ENCODE results near the gene PNMA8B.

PNMA8B gene

GRCh38 chr19:46451352-46451751, 44.3 kb downstream of the PNMA8B start:
- DNase-seq, result no peak

GRCh38 chr19:46450737-46451136, 44.9 kb downstream of the PNMA8B start:
- no peak for DNase-seq

GRCh38 chr19:46449228-46449627, 46.4 kb downstream of the PNMA8B start:
- DNase-seq, result no peak

- no peak for DNase-seq
Observed at GRCh38 chr19:46448601-46449000, 47.1 kb downstream of the PNMA8B start.

- DNase-seq, result no peak
Observed at GRCh38 chr19:46447824-46448223, 47.8 kb downstream of the PNMA8B start.

- no peak for DNase-seq
Observed at GRCh38 chr19:46447006-46447405, 48.7 kb downstream of the PNMA8B start.

GRCh38 chr19:46446021-46446420, 49.6 kb downstream of the PNMA8B start:
- DNase-seq, result no peak

- no peak for DNase-seq
Observed at GRCh38 chr19:46442808-46443450, 52.7 kb downstream of the PNMA8B start.

- DNase-seq, result no peak
Observed at GRCh38 chr19:46441866-46442265, 53.8 kb downstream of the PNMA8B start.

Measured in hippocampal formation (tissue), 2 donors.